GM19035 (cell line): ENCODE measurements around the gene CCL4L2.
"Not testable (repeated sequence)": the region's sequence is repeated elsewhere in the genome, so short reads cannot be mapped to it uniquely, and the experiment has no call there.

Source experiments
- ATAC-seq: cut with Tn5 transposase; IDR thresholded peaks from one replicate; pipeline ENCODE4 v1.9.1; 2021; ENCODE audit not compliant: unreplicated experiment

CCL4L2 gene

GRCh38 chr17:36210439-36211211, at the start of gene CCL4L2:
Gene CCL4L2, plus strand, starts transcription at chr17:36211063.
- ATAC-seq: peak; percentile 71

GRCh38 chr17:36168836-36169235, 42.0 kb upstream of the CCL4L2 start:
- not testable (repeated sequence) for ATAC-seq

- ATAC-seq: not testable (repeated sequence)
Observed at GRCh38 chr17:36176536-36176935, 34.3 kb upstream of the CCL4L2 start, which contains the start of gene TBC1D3B. Gene TBC1D3B, minus strand, starts transcription at chr17:36176636. Its CDS starts 1,586 bp downstream, at chr17:36175050.

GRCh38 chr17:36181446-36182175, 29.3 kb upstream of the CCL4L2 start:
- ATAC-seq: not testable (repeated sequence)

GRCh38 chr17:36182176-36183000, 28.5 kb upstream of the CCL4L2 start:
- no peak for ATAC-seq

GRCh38 chr17:36183001-36183971, 27.6 kb upstream of the CCL4L2 start:
- ATAC-seq: no peak

- ATAC-seq: no peak
Observed at GRCh38 chr17:36184023-36184765, 26.7 kb upstream of the CCL4L2 start.

- no peak for ATAC-seq
Observed at GRCh38 chr17:36185416-36185815, 25.4 kb upstream of the CCL4L2 start.

- not testable (repeated sequence) for ATAC-seq
Observed at GRCh38 chr17:36186810-36187763, 23.8 kb upstream of the CCL4L2 start.

GRCh38 chr17:36187943-36188665, 22.8 kb upstream of the CCL4L2 start:
- ATAC-seq: not testable (repeated sequence)

GRCh38 chr17:36188891-36189306, 22.0 kb upstream of the CCL4L2 start:
- ATAC-seq: peak; percentile 78

- ATAC-seq: not testable (repeated sequence)
Observed at GRCh38 chr17:36189993-36190392, 20.9 kb upstream of the CCL4L2 start.

GRCh38 chr17:36190549-36191330, 20.1 kb upstream of the CCL4L2 start:
- not testable (repeated sequence) for ATAC-seq

- no peak for ATAC-seq
Observed at GRCh38 chr17:36193216-36193775, 17.6 kb upstream of the CCL4L2 start.

GRCh38 chr17:36194147-36194831, 16.6 kb upstream of the CCL4L2 start:
- ATAC-seq: not testable (repeated sequence)
